Natural killer cell (primary cell): ENCODE data around the gene ST6GAL2. TPM values are rescaled to one million over a fixed set of nuclear protein-coding genes. Genes with fewer than 3 reads are reported as not detected.

Experiments
- ATAC-seq, 3 donors: fragments of 150-1000 bp in 2 of 3; fragments of 200-7000 bp in 1 of 3; cut with Tn5 transposase; 1 replicate in 1 of 3; 2 replicates in 2 of 3; pipeline ENCODE4 v1.10.0; 2021; ENCODE audit warnings: mild to moderate bottlenecking in 2 of 3, moderate library complexity in 2 of 3
- DNase-seq, 2 donors: peaks; one replicate each; pipeline versions ENCODE4 v3.0.0 to v3.0.0-alpha.2; 2013 to 2021; ENCODE audit warnings: mixed read lengths in 1 of 2
- H3K27ac ChIP-seq: one replicate; pipeline ENCODE4 v1.5.1; 2013; ENCODE audit warnings: mild to moderate bottlenecking, low read length
- H3K27me3 ChIP-seq: one replicate; pipeline ENCODE4 v1.6.1; 2013; ENCODE audit warnings: low read length; ENCODE audit not compliant: control insufficient read depth, insufficient read depth
- H3K36me3 ChIP-seq: one replicate; pipeline ENCODE4 v1.6.1; 2013; ENCODE audit warnings: low read length; ENCODE audit not compliant: control insufficient read depth, insufficient read depth
- H3K4me1 ChIP-seq: one replicate; pipeline ENCODE4 v1.6.1; 2013; ENCODE audit warnings: low read length; ENCODE audit not compliant: control insufficient read depth, insufficient read depth
- H3K4me3 ChIP-seq: one replicate; pipeline ENCODE4 v1.5.1; 2013; ENCODE audit warnings: low read length
- H3K9me3 ChIP-seq: one replicate; pipeline ENCODE4 v1.6.1; 2013; ENCODE audit warnings: low read length; ENCODE audit not compliant: control insufficient read depth, insufficient read depth
- H3K27ac Mint-ChIP-seq, 2 donors: one replicate each; pipeline ENCODE4 v1.8.0; 2022; ENCODE audit warnings: mild to moderate bottlenecking in 2 of 2, mixed read lengths in 2 of 2, moderate library complexity in 1 of 2
- H3K27me3 Mint-ChIP-seq, 2 donors: one replicate each; pipeline ENCODE4 v1.8.0; 2022; ENCODE audit warnings: low read depth in 2 of 2, mixed read lengths in 2 of 2
- H3K36me3 Mint-ChIP-seq: one replicate; pipeline ENCODE4 v1.8.0; 2022; ENCODE audit warnings: mixed read lengths
- H3K4me1 Mint-ChIP-seq, 2 donors: one replicate each; pipeline ENCODE4 v1.8.0; 2022; ENCODE audit warnings: mixed read lengths in 2 of 2
- H3K4me3 Mint-ChIP-seq: one replicate; pipeline ENCODE4 v1.8.0; 2022; ENCODE audit warnings: mild to moderate bottlenecking, moderate library complexity, mixed read lengths
- H3K9me3 Mint-ChIP-seq, 2 donors: one replicate each; pipeline ENCODE4 v1.8.0; 2022; ENCODE audit warnings: mixed read lengths in 2 of 2
- WGBS: methylation state at CpG from one replicate; pipeline ENCODE4 v1.1.7; 2013; ENCODE audit warnings: missing lambda C conversion rate; ENCODE audit not compliant: insufficient coverage; 5-methylcytosine and 5-hydroxymethylcytosine counted together
- intact Hi-C: fragments of 100-400 bp; cut with micrococcal nuclease; formaldehyde crosslinking; loops from one replicate; pipeline ENCODE4 v1.14.2; 2022
- total RNA-seq, 4 donors: library from RNA; stranded (reverse); fragments of 120-200 nt in 1 of 4; gene quantifications; one replicate each; pipeline versions ENCODE4 v1.2.3 to v1.2.4, GENCODE V29; 2013 to 2022
- TF ChIP-seq, protein P1 (sequence below): fragments of 200-600 bp; IDR thresholded peaks from one replicate; pipeline ENCODE4 v1.8.0; 2022; ENCODE audit warnings: antibody characterized with exemption

The ST6GAL2 gene
- total RNA-seq, 3 donors from 2014 or later (not counting 1 experiment from before 2014, with no cell fraction given): not detected

- ATAC-seq: no peak
- intact Hi-C loops: no loop called here
- Mint-ChIP-seq H3K27me3 (no peaks in the 10 kb centered on the region), H3K4me3 (no peak overlapping the region), H3K36me3 (no peaks in the 10 kb centered on the region), H3K4me1 (no peaks in the 10 kb centered on the region), H3K27ac (no peak overlapping the region), H3K9me3 (peaks cover 0 to 8% of the 10 kb centered on the region in 2 donors)
- H3K4me3 ChIP-seq: no peak overlapping the region
- WGBS: 92% methylated on average over 4 of the region's 4 CpGs
- no peaks in the 10 kb centered on the region for H3K9me3 ChIP-seq
- TF ChIP-seq, protein P1, sequence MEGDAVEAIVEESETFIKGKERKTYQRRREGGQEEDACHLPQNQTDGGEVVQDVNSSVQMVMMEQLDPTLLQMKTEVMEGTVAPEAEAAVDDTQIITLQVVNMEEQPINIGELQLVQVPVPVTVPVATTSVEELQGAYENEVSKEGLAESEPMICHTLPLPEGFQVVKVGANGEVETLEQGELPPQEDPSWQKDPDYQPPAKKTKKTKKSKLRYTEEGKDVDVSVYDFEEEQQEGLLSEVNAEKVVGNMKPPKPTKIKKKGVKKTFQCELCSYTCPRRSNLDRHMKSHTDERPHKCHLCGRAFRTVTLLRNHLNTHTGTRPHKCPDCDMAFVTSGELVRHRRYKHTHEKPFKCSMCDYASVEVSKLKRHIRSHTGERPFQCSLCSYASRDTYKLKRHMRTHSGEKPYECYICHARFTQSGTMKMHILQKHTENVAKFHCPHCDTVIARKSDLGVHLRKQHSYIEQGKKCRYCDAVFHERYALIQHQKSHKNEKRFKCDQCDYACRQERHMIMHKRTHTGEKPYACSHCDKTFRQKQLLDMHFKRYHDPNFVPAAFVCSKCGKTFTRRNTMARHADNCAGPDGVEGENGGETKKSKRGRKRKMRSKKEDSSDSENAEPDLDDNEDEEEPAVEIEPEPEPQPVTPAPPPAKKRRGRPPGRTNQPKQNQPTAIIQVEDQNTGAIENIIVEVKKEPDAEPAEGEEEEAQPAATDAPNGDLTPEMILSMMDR: no peak
- no peak for DNase-seq
- H3K4me1 ChIP-seq: no peaks in the 10 kb centered on the region
- H3K36me3 ChIP-seq: no peaks in the 10 kb centered on the region
- H3K27ac ChIP-seq: no peak overlapping the region
- no peaks in the 10 kb centered on the region for H3K27me3 ChIP-seq
Observed at GRCh38 chr2:106859498-106859897, 26.5 kb downstream of the ST6GAL2 start.

GRCh38 chr2:106858810-106859209 lies 27.2 kb downstream of the ST6GAL2 start:
- no peak for DNase-seq
- TF ChIP-seq, protein P1: no peak
- ATAC-seq: no peak
- Histone ChIP-seq H3K36me3 (no peaks in the 10 kb centered on the region), H3K4me3 (no peak overlapping the region), H3K4me1 (no peaks in the 10 kb centered on the region), H3K27me3 (no peaks in the 10 kb centered on the region), H3K27ac (no peak overlapping the region), H3K9me3 (no peaks in the 10 kb centered on the region)
- no peaks in the 10 kb centered on the region for H3K4me1 Mint-ChIP-seq
- intact Hi-C loops: no loop called here
- H3K27ac Mint-ChIP-seq: no peak overlapping the region
- 90% methylated on average over 2 of the region's 2 CpGs for WGBS
- no peaks in the 10 kb centered on the region for H3K36me3 Mint-ChIP-seq
- peaks cover 0 to 8% of the 10 kb centered on the region in 2 donors for H3K9me3 Mint-ChIP-seq
- no peaks in the 10 kb centered on the region for H3K27me3 Mint-ChIP-seq
- H3K4me3 Mint-ChIP-seq: no peak overlapping the region

- Mint-ChIP-seq H3K36me3 (no peaks in the 10 kb centered on the region), H3K4me3 (no peak overlapping the region), H3K9me3 (peaks cover 0 to 8% of the 10 kb centered on the region in 2 donors), H3K27ac (no peak overlapping the region), H3K27me3 (no peaks in the 10 kb centered on the region), H3K4me1 (no peaks in the 10 kb centered on the region)
- Histone ChIP-seq H3K4me3 (no peak overlapping the region), H3K9me3 (no peaks in the 10 kb centered on the region), H3K36me3 (no peaks in the 10 kb centered on the region), H3K4me1 (no peaks in the 10 kb centered on the region), H3K27ac (no peak overlapping the region), H3K27me3 (no peaks in the 10 kb centered on the region)
- TF ChIP-seq, protein P1: no peak
- DNase-seq (no peak), ATAC-seq (no peak)
- intact Hi-C loops: no loop called here
Observed at GRCh38 chr2:106857882-106858478, 28.0 kb downstream of the ST6GAL2 start.

- Histone ChIP-seq H3K36me3 (no peaks in the 10 kb centered on the region), H3K4me1 (no peaks in the 10 kb centered on the region), H3K27ac (no peak overlapping the region), H3K27me3 (no peaks in the 10 kb centered on the region), H3K4me3 (no peak overlapping the region), H3K9me3 (no peaks in the 10 kb centered on the region)
- Mint-ChIP-seq H3K4me3 (no peak overlapping the region), H3K27ac (no peak overlapping the region), H3K27me3 (no peaks in the 10 kb centered on the region), H3K9me3 (peaks cover 0 to 4% of the 10 kb centered on the region in 2 donors), H3K4me1 (no peaks in the 10 kb centered on the region), H3K36me3 (no peaks in the 10 kb centered on the region)
- DNase-seq (no peak), ATAC-seq (no peak)
- TF ChIP-seq, protein P1: no peak
- intact Hi-C loops: no loop called here
- 82% methylated on average over 2 of the region's 2 CpGs for WGBS
Observed at GRCh38 chr2:106853631-106854030, 32.3 kb downstream of the ST6GAL2 start.
